ENCODE results near the gene KLHL15. TPM values are rescaled to one million over a fixed set of nuclear protein-coding genes. Genes with fewer than 3 reads are reported as not detected.

Gene KLHL15
- total RNA-seq, 6 donors from 2014 or later: 3.4 to 13.5 (median 5.7) TPM

- 79 to 90% methylated on average over 2 of the region's 2 CpGs for WGBS, 2 donors
- H3K4me3 ChIP-seq: no peak overlapping the region
- no peaks in the 10 kb centered on the region for H3K4me1 ChIP-seq
- TF ChIP-seq EP300 (IDR thresholded peaks at IDR 0.05) (no peak), POLR2A (IDR thresholded peaks at IDR 0.05) (no peak), POLR2AphosphoS5 (IDR thresholded peaks at IDR 0.05) (no peak), CTCF (IDR thresholded peaks at IDR 0.05) (no peak)
- no peak overlapping the region for H3K27ac ChIP-seq
- H3K36me3 ChIP-seq: no peaks in the 10 kb centered on the region
- H3K27me3 ChIP-seq: no peaks in the 10 kb centered on the region
- no peak for DNase-seq
- ATAC-seq (ENCODE audit: low FRiP score in 2 of 2): no peak
- H3K9me3 ChIP-seq: no peaks in the 10 kb centered on the region
Measured at GRCh38 chrX:24002792-24003191, 24.2 kb downstream of the KLHL15 start.

GRCh38 chrX:24002167-24002566 is 24.8 kb downstream of the KLHL15 start:
- WGBS, 2 donors: 87 to 97% methylated on average over 1 of the region's 1 CpG
- TF ChIP-seq POLR2AphosphoS5 (IDR thresholded peaks at IDR 0.05) (no peak), EP300 (IDR thresholded peaks at IDR 0.05) (no peak), CTCF (IDR thresholded peaks at IDR 0.05) (no peak), POLR2A (IDR thresholded peaks at IDR 0.05) (no peak)
- Histone ChIP-seq H3K36me3 (no peaks in the 10 kb centered on the region), H3K27ac (no peak overlapping the region), H3K27me3 (no peaks in the 10 kb centered on the region), H3K4me1 (no peaks in the 10 kb centered on the region), H3K9me3 (no peaks in the 10 kb centered on the region), H3K4me3 (no peak overlapping the region)
- ATAC-seq (ENCODE audit: low FRiP score in 2 of 2) (no peak), DNase-seq (no peak)

GRCh38 chrX:23999671-24000070 is 27.3 kb downstream of the KLHL15 start:
- no peaks in the 10 kb centered on the region for H3K4me1 ChIP-seq
- no peaks in the 10 kb centered on the region for H3K36me3 ChIP-seq
- H3K27ac ChIP-seq: no peak overlapping the region
- no peak overlapping the region for H3K4me3 ChIP-seq
- WGBS, 2 donors: 97 to 98% methylated on average over 5 of the region's 5 CpGs
- TF ChIP-seq EP300 (IDR thresholded peaks at IDR 0.05): no peak
- TF ChIP-seq CTCF (IDR thresholded peaks at IDR 0.05): no peak
- no peak for TF ChIP-seq POLR2A (IDR thresholded peaks at IDR 0.05)
- no peak for TF ChIP-seq POLR2AphosphoS5 (IDR thresholded peaks at IDR 0.05)
- no peaks in the 10 kb centered on the region for H3K9me3 ChIP-seq
- H3K27me3 ChIP-seq: no peaks in the 10 kb centered on the region
- ATAC-seq (ENCODE audit: low FRiP score in 2 of 2) (no peak), DNase-seq (no peak)

GRCh38 chrX:23993012-23993633 is 33.9 kb downstream of the KLHL15 start:
- Histone ChIP-seq H3K27me3 (no peaks in the 10 kb centered on the region), H3K4me1 (no peaks in the 10 kb centered on the region), H3K4me3 (no peak overlapping the region), H3K9me3 (no peaks in the 10 kb centered on the region), H3K27ac (no peak overlapping the region), H3K36me3 (peaks cover 0 to 7% (median 2%) of the 10 kb centered on the region in 4 donors)
- DNase-seq (no peak), ATAC-seq (ENCODE audit: low FRiP score in 2 of 2) (no peak)
- WGBS, 2 donors: 74 to 86% methylated on average over 3 of the region's 3 CpGs
- TF ChIP-seq POLR2A (IDR thresholded peaks at IDR 0.05) (no peak), POLR2AphosphoS5 (IDR thresholded peaks at IDR 0.05) (no peak), EP300 (IDR thresholded peaks at IDR 0.05) (no peak), CTCF (IDR thresholded peaks at IDR 0.05) (no peak)

GRCh38 chrX:23992431-23992830 is 34.6 kb downstream of the KLHL15 start:
- no peak for TF ChIP-seq POLR2AphosphoS5 (IDR thresholded peaks at IDR 0.05)
- no peak for TF ChIP-seq EP300 (IDR thresholded peaks at IDR 0.05)
- TF ChIP-seq POLR2A (IDR thresholded peaks at IDR 0.05): no peak
- no peak for TF ChIP-seq CTCF (IDR thresholded peaks at IDR 0.05)
- no peak for ATAC-seq (ENCODE audit: low FRiP score in 2 of 2)
- no peak overlapping the region for H3K4me3 ChIP-seq
- DNase-seq: no peak
- H3K27ac ChIP-seq: no peak overlapping the region
- no peaks in the 10 kb centered on the region for H3K4me1 ChIP-seq
- H3K36me3 ChIP-seq: peaks cover 0 to 14% (median 4%) of the 10 kb centered on the region in 4 donors
- H3K27me3 ChIP-seq: no peaks in the 10 kb centered on the region
- WGBS, 2 donors: 40 to 60% methylated on average over 3 of the region's 3 CpGs
- no peaks in the 10 kb centered on the region for H3K9me3 ChIP-seq
